ENCODE results near the gene GRHPR. TPM values are rescaled to one million over a fixed set of nuclear protein-coding genes. Genes with fewer than 3 reads are reported as not detected.

Gene GRHPR
- total and polyA plus RNA-seq, 8 donors = 75.2 to 120 (median 103) TPM

- intact Hi-C loops (cut with DNase I) = no loop called here
- ATAC-seq = no peak
Measured at GRCh38 chr9:37382161-37382981, 40.1 kb upstream of the GRHPR start.

GRCh38 chr9:37382982-37383357 is 39.5 kb upstream of the GRHPR start:
- no peaks in the 10 kb centered on the region for H3K27me3 ChIP-seq

More at GRCh38 chr9:37382161-37382981, 40.1 kb upstream of the GRHPR start:
- Histone ChIP-seq H3K27ac (no peak overlapping the region), H3K4me3 (no peak overlapping the region), H3K9me3 (no peaks in the 10 kb centered on the region), H3K4me1 (no peaks in the 10 kb centered on the region), H3K27me3 (no peaks in the 10 kb centered on the region), H3K36me3 (no peaks in the 10 kb centered on the region)
- no peak for DNase-seq
- no peak for TF ChIP-seq CTCF (IDR thresholded peaks at IDR 0.05)

GRCh38 chr9:37383393-37383792 is 39.1 kb upstream of the GRHPR start:
- Histone ChIP-seq H3K9me3 (no peaks in the 10 kb centered on the region), H3K36me3 (no peaks in the 10 kb centered on the region), H3K27ac (no peak overlapping the region), H3K4me3 (no peak overlapping the region), H3K27me3 (no peaks in the 10 kb centered on the region), H3K4me1 (no peaks in the 10 kb centered on the region)
- intact Hi-C loops (cut with DNase I) = no loop called here
- ATAC-seq (no peak), DNase-seq (no peak)
- TF ChIP-seq CTCF (IDR thresholded peaks at IDR 0.05) = no peak

More at GRCh38 chr9:37382982-37383357, 39.5 kb upstream of the GRHPR start:
- no peaks in the 10 kb centered on the region for H3K36me3 ChIP-seq
- intact Hi-C loops (cut with DNase I) = no loop called here
- H3K4me1 ChIP-seq = no peaks in the 10 kb centered on the region
- no peak for DNase-seq
- TF ChIP-seq CTCF (IDR thresholded peaks at IDR 0.05) = no peak
- H3K27ac ChIP-seq = no peak overlapping the region
- H3K4me3 ChIP-seq = no peak overlapping the region
- no peak for ATAC-seq
- H3K9me3 ChIP-seq = no peaks in the 10 kb centered on the region

- intact Hi-C loops (cut with DNase I) = no loop called here
- no peak for ATAC-seq
Measured at GRCh38 chr9:37383876-37384746, 38.4 kb upstream of the GRHPR start.

More at GRCh38 chr9:37383876-37384746, 38.4 kb upstream of the GRHPR start:
- H3K27ac ChIP-seq = no peak overlapping the region
- no peak for DNase-seq
- no peak overlapping the region for H3K4me3 ChIP-seq
- TF ChIP-seq CTCF (IDR thresholded peaks at IDR 0.05) = no peak
- no peaks in the 10 kb centered on the region for H3K9me3 ChIP-seq
- H3K27me3 ChIP-seq = no peaks in the 10 kb centered on the region
- H3K4me1 ChIP-seq = no peaks in the 10 kb centered on the region
- H3K36me3 ChIP-seq = no peaks in the 10 kb centered on the region

All from left lung (tissue), 10 donors.